HG03097 (cell line): ENCODE data around the gene RPL13.
A peak's percentile ranks its signal among the peaks of the same experiment; 100 is the strongest.

Source experiments
- ATAC-seq: cut with Tn5 transposase; IDR thresholded peaks from one replicate; pipeline ENCODE4 v1.9.1; 2021; ENCODE audit not compliant: unreplicated experiment, low FRiP score

Gene RPL13

GRCh38 chr16:89560378-89561141, at the start of gene RPL13:
RPL13 (plus strand) TSS chr16:89560682; CDS start chr16:89560960, 278 bp downstream.
- peak; percentile 74 for ATAC-seq

DNA sequence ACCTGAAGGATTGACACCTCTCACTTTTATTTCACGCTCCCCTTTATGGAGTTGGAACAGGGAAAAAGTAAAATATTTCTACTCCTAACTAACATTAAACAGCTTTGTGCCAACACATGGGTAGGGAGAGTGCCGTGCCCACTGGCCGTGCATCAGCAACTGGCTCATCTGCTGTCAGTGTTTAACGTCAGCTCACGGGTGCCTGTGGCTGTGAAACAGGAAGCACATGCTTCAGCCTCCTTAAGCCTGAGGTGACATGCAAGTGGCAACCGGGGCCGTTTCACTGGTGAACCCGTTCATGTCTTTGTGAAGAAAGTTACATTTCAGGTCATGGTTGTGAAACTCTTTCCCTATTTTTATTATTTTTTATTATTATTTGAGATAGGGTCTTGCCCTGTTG, 49.1 kb upstream of the RPL13 start:
- no peak for ATAC-seq

DNA sequence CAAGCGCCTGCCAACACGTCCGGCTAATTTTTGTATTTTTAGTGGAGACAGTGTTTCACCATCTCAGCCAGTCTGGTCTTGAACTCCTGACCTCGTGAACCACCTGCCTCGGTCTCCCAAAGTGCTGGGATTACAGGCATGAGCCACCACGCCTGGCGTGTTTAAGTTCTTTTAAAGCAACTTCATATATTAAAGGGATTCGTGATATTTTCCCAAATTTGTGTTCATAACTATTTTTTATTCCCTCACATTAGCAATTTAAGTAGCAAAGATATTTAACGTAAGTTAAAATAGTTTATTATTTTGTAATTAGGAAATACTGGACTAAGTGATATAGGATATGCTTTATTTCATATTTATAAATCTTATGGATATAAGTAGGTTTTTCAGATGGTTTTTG, 48.0 kb upstream of the RPL13 start:
- ATAC-seq: no peak

DNA sequence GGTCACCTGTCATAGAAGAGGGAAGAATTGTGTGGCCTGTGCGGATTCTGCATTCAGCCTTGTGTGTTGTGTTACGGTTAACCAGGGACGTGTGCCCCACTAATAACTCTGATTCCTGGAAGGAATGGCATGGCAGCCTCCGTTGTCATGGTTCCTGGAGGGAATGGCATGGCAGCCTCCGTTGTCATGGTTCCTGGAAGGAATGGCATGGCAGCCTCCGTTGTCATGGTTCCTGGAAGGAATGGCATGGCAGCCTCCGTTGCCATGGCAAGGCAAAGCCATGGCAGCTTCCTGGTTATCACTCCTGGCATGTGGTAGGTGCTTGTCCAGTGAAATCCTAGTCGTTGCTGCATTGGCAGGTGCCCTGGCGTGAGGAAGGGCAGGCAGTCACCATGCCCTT, 43.4 kb upstream of the RPL13 start:
- no peak for ATAC-seq

- ATAC-seq: no peak
Measured at GRCh38 chr16:89519881-89520280, 40.6 kb upstream of the RPL13 start.

DNA sequence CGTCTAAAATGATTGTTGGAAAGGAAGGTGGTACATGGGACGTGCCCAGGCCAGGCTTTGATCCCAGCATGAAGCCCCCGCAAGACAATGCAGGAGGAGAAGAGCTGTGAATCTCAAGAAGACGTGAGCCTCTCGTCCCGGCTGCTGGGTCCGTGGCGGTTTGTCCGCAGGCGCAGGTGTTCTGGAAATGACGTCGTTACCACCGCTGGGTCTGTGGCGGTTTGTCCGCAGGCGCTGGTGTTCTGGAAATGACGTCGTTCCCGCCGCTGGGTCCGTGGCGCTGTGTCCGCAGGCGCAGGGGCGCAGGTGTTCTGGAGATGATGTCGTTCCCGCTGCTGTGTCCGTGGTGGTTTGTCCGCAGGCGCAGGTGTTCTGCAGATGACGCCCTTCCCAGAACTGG, 38.2 kb upstream of the RPL13 start:
- ATAC-seq: no peak

- no peak for ATAC-seq
Measured at GRCh38 chr16:89523680-89524344, 36.7 kb upstream of the RPL13 start.

- no peak for ATAC-seq
Measured at GRCh38 chr16:89525146-89525913, 35.2 kb upstream of the RPL13 start.

GRCh38 chr16:89529097-89529496, 31.4 kb upstream of the RPL13 start:
- no peak for ATAC-seq

DNA sequence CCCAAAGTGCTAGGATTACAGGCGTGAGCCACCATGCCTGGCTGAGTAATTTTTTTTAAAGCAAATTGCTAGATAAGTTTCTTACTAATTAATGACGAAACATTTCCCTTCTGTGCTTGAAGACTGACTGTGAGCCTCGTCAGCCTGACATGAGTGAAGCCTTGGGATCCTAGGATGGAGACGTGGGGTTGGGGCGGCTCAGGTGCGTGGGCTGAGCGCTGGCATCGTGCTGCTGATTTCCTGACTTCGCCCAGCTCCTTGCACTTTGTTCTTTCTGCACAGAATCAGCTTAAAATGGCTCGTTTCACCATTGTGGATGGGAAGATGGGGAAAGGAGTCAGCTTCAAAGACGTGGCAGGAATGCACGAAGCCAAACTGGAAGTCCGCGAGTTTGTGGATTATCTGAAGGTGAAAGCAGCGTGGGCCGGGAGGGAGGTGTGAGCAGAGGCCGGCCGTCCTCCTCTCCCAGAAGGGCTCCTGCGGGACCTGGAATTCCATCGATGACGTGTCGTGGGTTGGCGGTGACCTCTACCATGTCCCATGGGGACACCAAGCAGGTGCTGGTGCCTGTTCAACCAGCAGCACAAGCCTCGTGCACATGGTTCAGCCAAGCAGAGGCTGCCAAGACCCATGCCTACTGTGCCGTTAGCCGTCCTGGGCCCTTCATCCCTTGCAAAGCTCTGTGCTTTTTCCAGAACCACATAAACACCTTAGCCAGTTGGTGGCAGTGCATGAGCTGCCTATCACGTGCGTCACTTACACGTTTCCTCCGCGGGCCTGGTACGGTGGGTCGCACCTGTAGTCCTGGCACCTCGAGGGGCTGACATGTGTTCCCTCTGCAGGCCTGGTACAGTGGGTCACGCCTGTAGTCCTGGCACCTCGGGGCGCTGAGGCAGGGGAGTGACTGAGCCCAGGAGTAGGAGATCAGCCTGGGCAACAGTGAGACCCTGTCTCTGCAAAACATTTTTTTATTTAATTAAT, 29.8 kb upstream of the RPL13 start:
- no peak for ATAC-seq

DNA sequence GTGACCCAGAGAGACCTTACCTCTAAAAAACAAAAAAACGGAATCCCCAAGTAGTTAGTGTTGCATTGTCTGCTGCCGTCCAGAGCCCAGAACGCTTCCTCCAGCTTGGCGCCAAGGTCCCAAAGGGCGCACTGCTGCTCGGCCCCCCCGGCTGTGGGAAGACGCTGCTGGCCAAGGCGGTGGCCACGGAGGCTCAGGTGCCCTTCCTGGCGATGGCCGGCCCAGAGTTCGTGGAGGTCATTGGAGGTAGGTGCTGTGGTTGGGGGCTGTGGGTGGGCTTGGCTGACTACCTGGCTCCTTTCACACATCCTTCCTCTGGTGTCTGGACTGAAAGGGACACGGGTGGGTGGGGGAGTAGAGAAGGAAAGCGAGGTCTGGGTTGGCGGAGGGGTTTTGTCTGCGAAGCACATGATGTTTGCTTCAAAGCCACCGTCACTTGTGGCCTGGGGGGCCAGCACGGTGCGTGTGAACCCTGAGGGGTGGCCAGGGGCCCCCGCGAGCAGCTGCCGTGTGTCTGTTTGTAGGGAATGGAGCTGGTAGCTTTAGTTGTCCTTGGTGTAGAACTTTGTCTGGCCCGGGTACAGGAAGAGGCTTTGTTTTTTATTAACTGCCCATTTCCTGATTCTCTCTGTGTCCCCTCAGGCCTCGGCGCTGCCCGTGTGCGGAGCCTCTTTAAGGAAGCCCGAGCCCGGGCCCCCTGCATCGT, 28.5 kb upstream of the RPL13 start:
- no peak for ATAC-seq

DNA sequence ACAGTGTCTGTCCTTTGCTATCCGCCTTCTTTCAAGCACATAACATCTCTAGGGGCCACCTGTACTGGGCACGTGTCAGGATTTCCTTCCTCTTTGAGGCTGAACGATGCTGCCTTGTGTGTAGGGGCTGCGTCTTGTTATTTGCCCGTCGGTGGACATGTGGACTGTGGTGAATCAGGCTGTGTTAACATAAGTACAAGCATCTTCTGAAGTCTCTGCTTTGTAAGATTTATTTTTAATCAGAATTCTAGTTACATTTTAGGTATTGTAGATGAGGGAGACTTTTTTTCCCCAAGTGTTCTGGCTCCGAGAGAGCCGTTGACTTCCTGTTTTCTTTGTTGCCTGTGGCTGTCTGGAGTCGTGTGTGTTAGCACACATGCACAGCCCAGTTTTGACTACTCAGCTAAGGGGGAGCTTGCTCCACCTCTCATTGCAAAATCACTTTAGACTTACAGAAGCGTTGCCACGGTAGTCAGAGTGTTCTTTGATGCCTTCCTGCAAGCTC, 26.2 kb upstream of the RPL13 start:
- no peak for ATAC-seq

GRCh38 chr16:89536371-89536770, 24.1 kb upstream of the RPL13 start:
- ATAC-seq: no peak

GRCh38 chr16:89536886-89537548, 23.5 kb upstream of the RPL13 start:
- ATAC-seq: no peak

DNA sequence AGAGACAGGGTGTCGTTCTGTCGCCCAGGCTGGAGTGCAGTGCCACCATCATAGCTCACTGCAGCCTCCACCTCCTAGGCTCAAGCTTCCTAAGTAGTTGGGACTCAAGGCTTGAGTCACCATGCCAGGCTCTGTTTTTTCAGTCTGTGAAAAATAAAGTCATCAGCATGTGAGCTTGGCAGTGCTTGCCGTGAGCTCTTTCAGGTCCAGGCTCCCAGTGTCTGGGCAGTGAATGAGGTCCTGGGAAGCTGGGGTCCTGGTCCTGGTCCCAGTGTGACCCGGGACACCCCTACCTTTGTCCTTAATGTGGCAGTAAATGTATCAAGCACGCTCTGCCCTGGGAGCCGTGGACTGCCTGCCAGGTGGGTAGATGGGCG, 22.9 kb upstream of the RPL13 start:
- ATAC-seq: no peak

DNA sequence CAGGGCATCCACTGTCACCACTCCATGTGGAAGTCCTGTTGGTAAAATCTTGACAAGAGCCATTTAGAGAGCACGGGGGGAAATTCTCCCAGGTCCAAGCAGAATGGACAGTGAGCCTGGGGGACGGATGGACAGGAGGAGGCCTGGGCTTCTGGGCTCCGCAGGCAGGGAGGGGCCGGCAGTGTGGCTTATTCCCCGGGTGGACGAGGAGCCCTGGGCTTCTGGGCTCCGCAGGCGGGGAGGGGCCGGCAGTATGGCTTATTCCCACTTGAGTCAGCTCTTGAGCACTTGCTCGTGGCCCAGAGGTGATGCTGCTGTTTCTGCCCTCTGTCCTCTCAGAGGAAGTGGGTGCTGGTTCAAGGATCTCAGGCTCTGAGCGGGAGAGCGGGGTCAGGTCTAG, 22.2 kb upstream of the RPL13 start:
- no peak for ATAC-seq

- no peak for ATAC-seq
Measured at GRCh38 chr16:89540557-89540956, 19.9 kb upstream of the RPL13 start.

- ATAC-seq: no peak
Measured at GRCh38 chr16:89541792-89542191, 18.7 kb upstream of the RPL13 start.

GRCh38 chr16:89544113-89544512, 16.4 kb upstream of the RPL13 start:
- no peak for ATAC-seq
